DMS153 treated with DMSO at 0.1 percent for 48 hours (cell line): ENCODE data around the gene ADAM17.
"Not testable (repeated sequence)": the region's sequence is repeated elsewhere in the genome, so short reads cannot be mapped to it uniquely, and the experiment has no call there.

Source experiments
- DNase-seq: peaks from one replicate; lab custom pipeline; 2025; ENCODE audit not compliant: unreplicated experiment; lab: John Stamatoyannopoulos, UW

Gene ADAM17

DNA sequence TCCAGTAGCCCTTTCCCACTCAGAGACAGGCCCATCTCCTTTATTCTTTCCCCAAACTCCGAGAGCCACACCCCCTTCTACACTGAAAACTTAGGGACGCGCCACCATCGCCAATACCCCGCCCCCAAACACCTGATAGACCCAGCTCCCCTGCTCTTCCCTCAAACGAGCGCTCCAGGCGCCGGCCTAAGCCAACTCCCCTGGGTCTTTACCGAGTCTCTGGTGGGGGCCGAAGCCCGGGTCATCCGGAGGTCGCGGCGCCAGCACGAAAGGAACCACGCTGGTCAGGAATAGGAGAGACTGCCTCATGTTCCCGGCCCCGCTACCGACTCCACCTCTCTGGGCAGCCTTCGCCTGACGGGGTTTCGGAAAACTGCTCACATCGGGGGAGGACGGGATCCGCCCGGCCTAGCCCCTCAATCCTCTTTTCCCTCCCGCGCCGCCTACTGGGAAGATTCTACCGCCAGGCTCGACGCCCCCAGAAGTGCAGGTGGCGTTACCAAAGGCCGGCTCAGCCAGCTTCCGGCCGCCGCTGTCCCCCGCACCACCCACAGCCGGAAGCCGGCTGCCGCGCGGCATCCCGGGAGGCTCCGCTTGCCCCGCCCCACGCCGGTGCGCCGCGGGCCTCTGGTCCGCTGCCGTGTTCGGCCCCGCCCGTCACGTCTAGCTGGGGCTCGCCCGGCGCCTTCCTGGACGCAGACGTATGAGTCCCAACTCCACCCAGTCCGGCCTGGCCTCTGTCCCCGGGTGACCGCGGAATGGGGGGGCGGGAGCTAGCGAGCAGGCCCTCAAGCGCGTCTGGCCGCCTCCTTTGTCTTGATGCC, at the start of gene ADAM17:
Gene ADAM17, minus strand, starts transcription at position 534 of the 824 bp plus-strand sequence. Its CDS starts 225 bp downstream, at position 309.
- DNase-seq, result peak; percentile 88

DNA sequence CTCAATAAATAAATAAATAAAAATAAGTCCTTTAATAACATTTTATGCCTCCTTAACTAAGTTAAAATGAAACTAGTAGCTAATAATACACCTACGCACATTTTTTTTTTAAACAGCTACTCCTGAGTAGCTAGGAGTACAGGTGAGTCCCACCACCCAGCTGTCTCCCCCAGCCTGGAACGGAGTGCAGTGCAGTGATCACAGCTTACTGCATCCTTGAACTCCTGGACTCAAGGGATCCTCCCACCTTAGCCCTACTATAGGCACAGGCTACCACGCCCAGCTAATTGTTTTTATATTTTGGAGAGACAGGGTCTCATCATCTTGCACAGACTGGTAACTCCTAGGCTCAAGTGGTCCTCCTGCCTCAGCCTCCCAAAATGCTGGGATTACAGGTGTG, 46.8 kb upstream of the ADAM17 start:
- no peak for DNase-seq

DNA sequence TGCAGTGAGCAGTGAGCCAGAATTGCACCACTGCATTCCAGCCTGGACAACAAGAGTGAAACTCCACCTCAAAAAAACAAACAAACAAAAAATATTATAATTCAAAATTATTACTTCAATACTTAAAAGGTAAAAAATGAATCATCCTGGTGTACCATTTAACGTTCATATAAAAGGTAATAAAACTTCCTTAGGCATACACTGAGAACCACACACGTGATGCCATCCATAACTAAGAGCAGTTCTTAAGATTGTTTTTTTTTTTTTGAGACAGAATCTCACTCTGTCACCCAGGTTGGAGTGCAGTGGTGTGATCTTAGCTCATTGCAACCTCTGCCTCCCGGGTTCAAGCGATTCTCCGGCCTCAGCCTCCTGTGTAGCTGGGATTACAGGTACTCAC, 45.8 kb upstream of the ADAM17 start:
- no peak for DNase-seq

GRCh38 chr2:9599430-9599829, 43.8 kb upstream of the ADAM17 start:
- DNase-seq, result no peak

- DNase-seq, result no peak
Measured at GRCh38 chr2:9596621-9597311, 41.1 kb upstream of the ADAM17 start.

GRCh38 chr2:9595746-9596145, 40.1 kb upstream of the ADAM17 start:
- no peak for DNase-seq

GRCh38 chr2:9595256-9595655, 39.6 kb upstream of the ADAM17 start:
- DNase-seq, result not testable (repeated sequence)

GRCh38 chr2:9594366-9595054, 38.9 kb upstream of the ADAM17 start:
- DNase-seq, result no peak

DNA sequence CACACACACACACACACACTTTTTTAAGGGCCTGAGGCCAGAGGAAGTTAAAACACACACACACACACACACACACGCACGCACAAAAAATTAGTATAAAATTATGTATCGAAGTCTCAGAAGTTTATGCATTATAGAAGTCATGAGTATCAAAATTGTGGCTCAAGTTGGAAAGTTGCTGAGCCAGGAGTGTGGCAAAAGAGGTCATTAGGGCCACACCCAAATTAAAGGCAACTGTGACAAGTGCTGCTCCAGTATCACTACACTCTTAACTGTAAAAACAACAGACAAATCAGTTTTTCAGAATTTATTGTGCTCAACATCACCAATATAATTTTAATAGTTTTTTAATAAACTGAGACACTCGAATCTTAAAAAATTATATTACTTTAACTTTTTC, 38.3 kb upstream of the ADAM17 start:
- DNase-seq, result no peak

DNA sequence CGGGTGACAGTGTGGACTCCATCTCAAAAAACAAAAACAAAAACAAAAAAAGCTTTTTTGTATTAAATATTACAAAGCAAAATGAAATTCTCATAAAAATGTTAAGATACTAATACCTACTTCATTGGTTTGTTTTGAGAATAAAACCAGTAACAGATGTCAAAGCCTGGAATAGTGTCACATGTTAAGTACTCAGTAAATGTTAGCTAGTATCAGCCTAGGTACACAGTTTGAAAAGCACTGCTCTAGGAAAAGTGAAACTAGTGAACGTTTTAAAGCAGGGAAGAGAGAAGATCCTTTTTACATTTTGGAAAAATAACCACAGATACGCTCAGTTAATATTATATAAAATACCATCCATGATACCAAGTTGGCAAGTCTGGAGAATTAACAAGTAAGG, 37.1 kb upstream of the ADAM17 start:
- DNase-seq, result no peak

GRCh38 chr2:9590641-9591040, 35.0 kb upstream of the ADAM17 start:
- DNase-seq, result no peak

- DNase-seq, result no peak
Measured at GRCh38 chr2:9586465-9586864, 30.8 kb upstream of the ADAM17 start.

DNA sequence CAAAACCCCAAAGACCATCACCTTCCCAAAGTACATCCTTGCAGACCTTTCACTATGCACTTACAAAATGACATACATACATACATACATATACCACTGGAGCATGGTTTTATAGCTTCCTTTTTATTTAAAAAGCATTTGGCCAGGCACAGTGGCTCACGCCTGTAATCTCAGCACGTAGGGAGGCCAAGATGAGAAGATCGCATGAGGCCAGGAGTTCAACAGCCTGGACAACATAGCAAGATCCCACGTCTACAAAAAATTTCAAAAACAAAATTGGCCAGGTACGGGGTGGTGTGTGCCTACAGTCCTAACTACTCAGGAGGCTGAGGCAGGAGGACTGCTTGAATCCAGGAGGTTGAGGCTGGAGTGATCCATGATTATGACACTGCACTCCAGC, 29.9 kb upstream of the ADAM17 start:
- DNase-seq, result no peak

DNA sequence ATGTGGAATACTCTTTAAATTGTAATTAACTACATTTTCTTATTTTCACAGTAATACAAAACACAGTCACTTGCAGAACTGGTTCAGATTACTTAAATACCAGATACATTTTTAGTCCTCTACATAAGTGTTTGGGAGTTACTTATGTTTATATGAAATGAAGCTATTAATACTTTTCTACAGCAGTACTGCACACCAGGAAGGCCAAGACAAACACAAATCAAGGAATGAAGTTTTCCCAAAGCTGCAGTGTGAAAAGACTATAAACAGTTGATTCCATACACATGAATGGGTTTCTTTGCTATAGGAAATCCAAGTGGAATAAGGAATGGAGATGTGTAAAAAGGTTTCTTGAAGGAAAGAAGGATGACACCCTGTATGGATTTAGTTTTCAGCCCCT, 29.3 kb upstream of the ADAM17 start:
- not testable (repeated sequence) for DNase-seq

- no peak for DNase-seq
Measured at GRCh38 chr2:9582624-9583023, 27.0 kb upstream of the ADAM17 start.

DNA sequence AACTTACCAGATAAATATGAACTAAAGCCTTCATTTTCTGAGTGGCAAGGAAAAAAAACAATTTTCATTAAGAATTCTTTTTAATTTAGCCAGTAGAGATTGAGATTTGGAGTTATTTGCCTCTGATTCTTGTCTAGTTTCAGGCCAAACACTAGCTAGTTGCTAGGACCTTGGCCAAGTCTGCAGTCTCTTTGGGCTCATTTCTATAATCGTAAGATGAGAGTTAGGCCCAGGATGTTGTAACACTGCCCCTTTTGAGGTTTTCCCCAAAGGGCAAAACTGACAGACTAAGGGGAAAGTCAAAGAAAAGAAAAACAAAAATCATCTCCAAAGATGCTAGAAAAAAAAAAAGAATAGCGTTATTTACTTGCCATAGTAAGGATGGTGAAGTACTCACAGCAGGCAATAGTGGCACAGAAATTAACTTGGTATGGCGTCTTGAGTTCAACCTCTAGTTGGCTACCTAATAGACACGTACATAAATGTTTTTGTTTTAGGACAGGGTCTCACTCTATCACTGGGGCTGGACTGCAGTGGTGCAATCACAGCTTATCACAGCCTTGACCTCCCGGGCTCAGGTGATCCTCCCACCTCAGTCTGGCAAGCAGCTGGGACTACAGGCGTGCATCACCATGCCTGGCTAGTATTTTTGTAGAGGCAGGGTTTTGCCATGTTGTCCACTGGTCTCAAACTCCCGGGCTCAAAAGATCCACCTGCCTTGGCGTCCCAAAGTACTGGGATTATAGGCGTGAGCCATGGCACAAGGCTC, 23.0 kb upstream of the ADAM17 start:
- DNase-seq, result no peak

DNA sequence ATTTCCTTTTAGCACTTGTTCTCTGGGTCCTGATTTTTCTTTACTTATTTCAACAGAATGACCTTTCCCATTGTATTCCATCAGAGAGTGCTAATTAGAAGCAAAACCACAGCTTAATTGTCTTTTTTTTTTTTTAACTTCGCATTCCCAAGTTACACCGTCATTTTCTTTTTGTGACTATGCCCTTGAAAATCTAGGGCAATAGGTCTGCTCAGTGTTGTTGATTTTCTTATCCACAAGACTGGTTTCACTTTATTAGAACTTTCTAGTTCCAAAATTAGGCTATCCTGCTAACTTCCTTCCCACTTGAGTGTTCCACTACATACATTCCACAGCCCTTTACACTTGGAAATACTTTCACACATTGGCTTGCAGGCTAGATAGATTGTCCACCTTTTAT, 18.7 kb upstream of the ADAM17 start:
- no peak for DNase-seq

- no peak for DNase-seq
Measured at GRCh38 chr2:9573840-9574239, 18.2 kb upstream of the ADAM17 start.

DNA sequence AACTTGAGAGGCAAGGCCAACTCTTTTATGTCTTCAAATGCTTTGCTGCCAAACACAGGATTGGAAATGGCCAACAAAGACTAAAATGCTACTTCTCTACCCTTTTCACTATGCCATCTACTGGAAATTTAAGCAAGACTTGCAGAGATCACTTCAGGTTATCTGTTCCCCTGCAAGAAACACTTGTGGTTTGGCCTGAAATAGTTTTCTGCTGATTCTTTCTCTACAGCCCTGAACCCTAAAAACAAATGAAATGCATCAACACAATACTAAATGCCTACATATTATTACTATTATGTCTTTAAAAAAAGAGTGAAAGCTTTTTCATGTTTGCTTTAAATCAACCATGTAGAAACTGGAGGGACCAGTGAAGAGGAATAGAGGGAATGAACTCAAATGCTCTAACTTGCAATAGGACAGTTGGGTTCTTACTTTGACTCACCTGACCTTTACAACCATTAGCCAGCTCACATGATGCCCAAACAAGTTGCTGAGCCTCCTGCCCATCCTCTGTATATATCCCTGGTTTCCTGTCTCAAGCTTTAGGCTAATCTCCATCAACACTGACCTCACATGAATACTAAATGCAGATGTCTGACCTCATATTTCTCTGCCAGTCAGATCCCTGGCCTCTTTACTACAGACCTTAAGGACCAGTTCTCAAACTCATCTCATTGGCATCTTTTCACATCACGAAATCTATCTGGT, 17.5 kb upstream of the ADAM17 start:
- no peak for DNase-seq
